Uterus (tissue), 4 donors: ENCODE data around the gene GREM1. TPM values are rescaled to one million over a fixed set of nuclear protein-coding genes. Genes with fewer than 3 reads are reported as not detected.

Experiments used
- DNase-seq, 2 donors: peaks; one replicate each; pipeline ENCODE4 v3.0.0-alpha.2; 2019 to 2020
- H3K27ac ChIP-seq, 2 donors: fragments of 200-600 bp; sonication (generic); 1 replicate in 1 of 2; 2 replicates in 1 of 2; pipeline ENCODE4 v1.5.1; 2016 to 2018
- H3K27me3 ChIP-seq, 2 donors: fragments of 200-600 bp; sonication (generic); one replicate each; pipeline ENCODE4 v1.5.1; 2018 to 2019; ENCODE audit warnings: control low read depth in 1 of 2
- H3K36me3 ChIP-seq, 2 donors: fragments of 200-600 bp; sonication (generic); one replicate each; pipeline ENCODE4 v1.5.1; 2019; ENCODE audit warnings: control low read depth in 1 of 2
- H3K4me1 ChIP-seq, 2 donors: fragments of 200-600 bp; sonication (generic); one replicate each; pipeline ENCODE4 v1.5.1; 2018 to 2019; ENCODE audit warnings: control low read depth in 1 of 2
- H3K4me3 ChIP-seq, 2 donors: fragments of 200-600 bp; sonication (generic); 1 replicate in 1 of 2; 2 replicates in 1 of 2; pipeline ENCODE4 v1.5.1; 2018 to 2019; ENCODE audit warnings: mild to moderate bottlenecking in 1 of 2
- H3K9me3 ChIP-seq, 2 donors: fragments of 200-600 bp; sonication (generic); one replicate each; pipeline ENCODE4 v1.5.1; 2019; ENCODE audit warnings: control low read depth in 1 of 2
- POLR2A ChIP-seq, 2 donors: fragments of 450-650 bp; IDR thresholded peaks; one replicate each; pipeline ENCODE4 v1.6.1; 2016; ENCODE audit warnings: antibody characterized with exemption in 2 of 2, mild to moderate bottlenecking in 1 of 2, moderate library complexity in 1 of 2
- intact Hi-C: fragments of 100-400 bp; cut with DNase I; formaldehyde crosslinking; loops from one replicate; pipeline ENCODE4 v1.15.1; 2023; ENCODE audit warnings: low total_unique reads
- total RNA-seq, 4 donors: library from RNA; depleted of rRNA in 3 of 4; stranded (reverse); fragments of >200 nt in 3 of 4; gene quantifications; one replicate each; pipeline versions ENCODE4 v1.1.0 to v1.2.4, GENCODE V29; 2014 to 2023
- TF ChIP-seq, protein P1 (sequence below), 4 experiments: fragments of 200-600 bp in 2 of 4; fragments of 450-650 bp in 2 of 4; sonication (generic) in 2 of 4; IDR thresholded peaks; one replicate each; pipeline ENCODE4 v1.5.1; 2016 to 2019; ENCODE audit warnings: antibody characterized with exemption in 4 of 4, mild to moderate bottlenecking in 2 of 4, moderate library complexity in 1 of 4
- donor health status: DM: yes; HTN: yes; CAD: no.

Gene GREM1
- total RNA-seq, 4 donors from 2014 or later: 0.88 to 5.4 (median 5.2) TPM

DNA sequence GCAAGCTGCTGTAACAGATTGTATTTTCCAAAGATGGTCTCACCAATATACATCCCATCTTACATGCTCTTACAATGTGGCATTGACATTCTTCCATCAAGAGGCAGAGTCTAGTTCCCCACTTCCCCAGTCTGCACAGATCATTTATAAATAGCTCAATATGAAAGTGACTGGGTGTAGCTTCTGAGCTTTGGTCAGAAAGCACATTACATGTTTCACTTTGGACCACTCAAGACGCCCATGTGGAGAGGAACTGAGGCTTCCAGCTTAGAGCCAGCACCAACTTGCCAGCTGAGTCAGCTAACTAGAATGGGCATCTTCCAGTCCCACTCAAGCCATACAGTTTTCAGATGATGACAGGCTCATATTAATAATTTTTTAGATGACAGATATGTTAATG lies 45.5 kb downstream of the GREM1 start:
- Histone ChIP-seq H3K27ac (no peak overlapping the region), H3K36me3 (no peaks in the 10 kb centered on the region), H3K4me1 (no peaks in the 10 kb centered on the region), H3K9me3 (no peaks in the 10 kb centered on the region), H3K27me3 (no peaks in the 10 kb centered on the region), H3K4me3 (no peak overlapping the region)
- intact Hi-C loops: no loop called here
- TF ChIP-seq POLR2A (IDR thresholded peaks at IDR 0.05): no peak
- TF ChIP-seq, protein P1, sequence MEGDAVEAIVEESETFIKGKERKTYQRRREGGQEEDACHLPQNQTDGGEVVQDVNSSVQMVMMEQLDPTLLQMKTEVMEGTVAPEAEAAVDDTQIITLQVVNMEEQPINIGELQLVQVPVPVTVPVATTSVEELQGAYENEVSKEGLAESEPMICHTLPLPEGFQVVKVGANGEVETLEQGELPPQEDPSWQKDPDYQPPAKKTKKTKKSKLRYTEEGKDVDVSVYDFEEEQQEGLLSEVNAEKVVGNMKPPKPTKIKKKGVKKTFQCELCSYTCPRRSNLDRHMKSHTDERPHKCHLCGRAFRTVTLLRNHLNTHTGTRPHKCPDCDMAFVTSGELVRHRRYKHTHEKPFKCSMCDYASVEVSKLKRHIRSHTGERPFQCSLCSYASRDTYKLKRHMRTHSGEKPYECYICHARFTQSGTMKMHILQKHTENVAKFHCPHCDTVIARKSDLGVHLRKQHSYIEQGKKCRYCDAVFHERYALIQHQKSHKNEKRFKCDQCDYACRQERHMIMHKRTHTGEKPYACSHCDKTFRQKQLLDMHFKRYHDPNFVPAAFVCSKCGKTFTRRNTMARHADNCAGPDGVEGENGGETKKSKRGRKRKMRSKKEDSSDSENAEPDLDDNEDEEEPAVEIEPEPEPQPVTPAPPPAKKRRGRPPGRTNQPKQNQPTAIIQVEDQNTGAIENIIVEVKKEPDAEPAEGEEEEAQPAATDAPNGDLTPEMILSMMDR (IDR thresholded peaks at IDR 0.05): no peak
- no peak for DNase-seq

DNA sequence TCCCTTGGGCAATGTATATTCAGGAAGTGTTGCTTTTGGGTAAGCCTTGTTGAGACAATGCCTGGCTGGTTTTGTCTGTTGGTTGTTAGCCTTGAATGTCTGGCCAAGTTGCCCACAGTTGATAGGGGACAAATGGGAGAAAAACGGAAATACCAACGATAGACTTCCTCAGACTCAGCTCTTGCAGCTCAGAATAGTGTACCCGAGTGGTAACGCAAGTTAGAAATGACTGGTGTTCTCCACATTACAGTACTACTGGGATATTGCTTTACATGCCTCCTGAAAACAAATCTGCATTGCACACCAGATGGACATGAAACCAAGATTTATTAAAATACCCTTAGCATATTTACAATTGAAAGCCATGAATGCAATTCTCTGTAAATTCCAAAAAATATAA lies 47.4 kb downstream of the GREM1 start:
- no peaks in the 10 kb centered on the region for H3K27me3 ChIP-seq
- no peak overlapping the region for H3K27ac ChIP-seq
- intact Hi-C loops: no loop called here
- no peaks in the 10 kb centered on the region for H3K4me1 ChIP-seq
- TF ChIP-seq, protein P1 (IDR thresholded peaks at IDR 0.05): no peak
- TF ChIP-seq POLR2A (IDR thresholded peaks at IDR 0.05): no peak
- DNase-seq: no peak
- no peaks in the 10 kb centered on the region for H3K36me3 ChIP-seq
- no peaks in the 10 kb centered on the region for H3K9me3 ChIP-seq
- no peak overlapping the region for H3K4me3 ChIP-seq

DNA sequence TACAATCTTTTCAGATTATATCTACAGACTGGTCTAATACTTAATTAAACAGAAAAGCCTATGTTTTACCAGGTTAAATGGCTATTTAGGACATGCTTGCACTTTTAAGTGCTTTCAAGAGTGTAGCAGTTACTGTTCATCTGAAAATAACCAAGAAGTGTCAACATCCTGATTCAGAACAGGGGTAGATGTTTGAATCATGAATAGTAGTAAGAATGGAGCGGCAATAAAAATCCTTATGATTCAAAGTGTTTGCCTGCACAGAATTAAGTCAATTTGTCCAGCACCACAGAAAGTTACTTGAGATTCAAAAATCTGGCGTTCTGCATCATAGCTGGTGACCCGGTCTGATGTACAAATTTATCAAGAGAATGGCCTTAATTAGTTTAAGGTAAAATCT lies 48.3 kb downstream of the GREM1 start:
- H3K4me3 ChIP-seq: no peak overlapping the region
- no peaks in the 10 kb centered on the region for H3K36me3 ChIP-seq
- intact Hi-C loops: no loop called here
- H3K9me3 ChIP-seq: no peaks in the 10 kb centered on the region
- no peak for TF ChIP-seq POLR2A (IDR thresholded peaks at IDR 0.05)
- TF ChIP-seq, protein P1 (IDR thresholded peaks at IDR 0.05): no peak
- no peaks in the 10 kb centered on the region for H3K4me1 ChIP-seq
- no peak overlapping the region for H3K27ac ChIP-seq
- DNase-seq: no peak
- no peaks in the 10 kb centered on the region for H3K27me3 ChIP-seq

DNA sequence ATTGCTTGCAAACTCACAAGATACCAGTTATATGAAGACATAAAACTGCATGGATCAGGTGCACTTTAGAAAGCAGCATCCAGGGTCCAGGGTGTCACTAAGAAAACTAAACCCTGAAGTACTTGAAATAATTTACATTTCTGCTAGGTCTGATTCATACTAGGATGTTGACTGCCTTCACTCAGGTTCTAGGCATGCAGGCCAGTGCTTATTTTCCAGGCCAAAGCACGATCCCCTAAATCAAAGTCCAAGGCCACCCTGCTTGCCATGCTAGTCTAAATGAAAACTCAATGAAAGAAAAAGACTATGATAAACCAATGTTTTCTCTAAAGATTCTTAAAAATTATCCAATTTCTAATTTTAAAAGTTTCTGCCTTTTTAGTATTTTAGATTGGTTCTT lies 49.4 kb downstream of the GREM1 start:
- H3K4me1 ChIP-seq: no peaks in the 10 kb centered on the region
- intact Hi-C loops: no loop called here
- no peak for DNase-seq
- TF ChIP-seq, protein P1 (IDR thresholded peaks at IDR 0.05): no peak
- no peak for TF ChIP-seq POLR2A (IDR thresholded peaks at IDR 0.05)
- no peaks in the 10 kb centered on the region for H3K27me3 ChIP-seq
- H3K9me3 ChIP-seq: no peaks in the 10 kb centered on the region
- no peak overlapping the region for H3K27ac ChIP-seq
- H3K36me3 ChIP-seq: no peaks in the 10 kb centered on the region
- no peak overlapping the region for H3K4me3 ChIP-seq

DNA sequence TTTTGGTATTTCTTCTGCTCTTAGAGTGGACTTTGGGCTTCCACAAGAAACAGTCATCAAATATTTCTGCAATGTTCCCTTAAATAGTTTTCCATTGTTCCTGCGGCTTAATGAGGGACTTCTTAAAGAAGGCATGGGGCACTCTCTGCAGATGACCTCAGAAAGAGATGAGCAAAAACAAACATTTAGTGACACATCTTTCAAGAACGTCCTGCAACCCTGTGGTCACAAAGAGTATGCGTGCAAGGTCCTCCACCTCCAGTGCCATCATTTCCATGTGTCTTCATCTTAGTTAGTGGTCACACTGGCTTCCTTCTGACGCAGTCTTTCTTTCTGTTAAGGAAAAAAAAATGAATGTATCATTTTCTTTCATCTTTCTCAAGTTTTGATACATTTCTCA lies 56.2 kb downstream of the GREM1 start:
- no peak for DNase-seq
- Histone ChIP-seq H3K27me3 (no peaks in the 10 kb centered on the region), H3K9me3 (no peaks in the 10 kb centered on the region), H3K36me3 (no peaks in the 10 kb centered on the region), H3K4me3 (no peak overlapping the region), H3K4me1 (no peaks in the 10 kb centered on the region), H3K27ac (no peak overlapping the region)
- no peak for TF ChIP-seq POLR2A (IDR thresholded peaks at IDR 0.05)
- TF ChIP-seq, protein P1 (IDR thresholded peaks at IDR 0.05): no peak
- intact Hi-C loops: no loop called here
